DOHH2 (cell line): ENCODE results near the gene EIPR1.

Experiments
- H3F3A ChIP-seq: fragments of 200-600 bp; sonication (generic), shearing (Covaris generic); 2 replicates; pipeline ENCODE4 v1.6.0; 2016; ENCODE audit warnings: antibody characterized with exemption, mild to moderate bottlenecking; ENCODE audit not compliant: control insufficient read depth, insufficient read depth
- H3K27ac ChIP-seq: fragments of 200-600 bp; sonication (generic); 2 replicates; pipeline ENCODE4 v1.5.1; 2014; ENCODE audit warnings: low read depth, mild to moderate bottlenecking, low read length, moderate library complexity
- H3K27me3 ChIP-seq: fragments of 200-600 bp; sonication (generic); 2 replicates; pipeline ENCODE4 v1.6.1; 2014; ENCODE audit warnings: mild to moderate bottlenecking, low read length, mixed read lengths; ENCODE audit not compliant: control insufficient read depth
- H3K36me3 ChIP-seq: fragments of 200-600 bp; sonication (generic); 2 replicates; pipeline ENCODE4 v1.6.1; 2014; ENCODE audit warnings: mild to moderate bottlenecking, low read length, moderate library complexity, mixed read lengths; ENCODE audit not compliant: control insufficient read depth
- H3K4me1 ChIP-seq: fragments of 200-600 bp; sonication (generic); 2 replicates; pipeline ENCODE4 v1.6.1; 2014; ENCODE audit warnings: mild to moderate bottlenecking, low read length, mixed read lengths; ENCODE audit not compliant: control insufficient read depth
- H3K4me2 ChIP-seq: fragments of 200-600 bp; sonication (generic); 2 replicates; pipeline ENCODE4 v1.6.0; 2014; ENCODE audit warnings: mild to moderate bottlenecking, low read length, moderate library complexity
- H3K4me3 ChIP-seq: fragments of 200-600 bp; sonication (generic); 2 replicates; pipeline ENCODE4 v1.5.1; 2014; ENCODE audit warnings: mild to moderate bottlenecking, low read length, mixed read lengths
- H3K79me2 ChIP-seq: fragments of 200-600 bp; sonication (generic); 2 replicates; pipeline ENCODE4 v1.6.1; 2014; ENCODE audit warnings: mild to moderate bottlenecking, low read length, mixed read lengths; ENCODE audit not compliant: control insufficient read depth
- H3K9me2 ChIP-seq: fragments of 200-600 bp; sonication (generic); replicated peaks from 2 replicates; pipeline ENCODE4 v1.6.1; 2014; ENCODE audit warnings: mild to moderate bottlenecking, low read length, mixed read lengths; ENCODE audit not compliant: control insufficient read depth
- H3K9me3 ChIP-seq: fragments of 200-600 bp; sonication (generic); 2 replicates; pipeline ENCODE4 v1.6.1; 2014; ENCODE audit warnings: antibody characterized with exemption, low read length, mixed read lengths; ENCODE audit not compliant: control insufficient read depth, insufficient read depth
- H4K20me1 ChIP-seq: fragments of 200-600 bp; sonication (generic); 2 replicates; pipeline ENCODE4 v1.6.0; 2014; ENCODE audit warnings: low read depth, mild to moderate bottlenecking, antibody characterized with exemption, low read length, moderate library complexity; ENCODE audit not compliant: control insufficient read depth, insufficient read depth
- EZH2phosphoT487 ChIP-seq: fragments of 200-600 bp; sonication (generic); IDR thresholded peaks from 2 replicates; pipeline ENCODE4 v1.6.1; 2017; ENCODE audit warnings: borderline replicate concordance, mild to moderate bottlenecking, antibody characterized with exemption, low read length, moderate library complexity, mixed read lengths
- TF ChIP-seq, protein P1 (sequence below): fragments of 200-600 bp; sonication (generic); IDR thresholded peaks from one replicate; pipeline ENCODE4 v1.5.1; 2014; ENCODE audit warnings: antibody characterized with exemption, mild to moderate bottlenecking, low read depth, low read length; ENCODE audit not compliant: poor library complexity, severe bottlenecking

Gene EIPR1

DNA sequence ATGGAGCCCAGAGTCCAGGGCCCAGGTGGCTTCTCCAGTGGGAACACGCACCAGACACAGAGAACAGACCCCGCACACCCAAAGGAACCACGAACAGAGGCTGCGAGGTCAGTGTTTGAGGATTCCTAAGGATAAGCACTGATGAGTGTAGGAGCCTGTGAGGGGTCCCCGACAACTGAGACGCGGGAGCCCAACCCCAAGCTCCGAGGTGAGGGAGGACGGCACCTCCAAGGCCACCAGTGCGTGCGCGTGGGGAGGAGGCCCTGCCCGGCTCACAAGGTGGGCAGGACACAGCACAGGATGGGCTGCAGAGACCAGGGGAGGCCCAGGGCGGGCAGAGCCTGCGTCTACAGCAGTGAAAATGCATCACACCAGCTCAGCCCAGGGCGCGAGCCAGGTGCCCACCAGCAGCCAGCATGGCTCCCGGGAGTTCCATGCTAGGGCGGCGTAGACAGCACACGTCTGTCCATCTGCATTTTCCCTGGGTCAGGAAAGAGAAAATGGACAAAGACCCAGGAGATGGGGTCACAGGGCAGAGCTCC, 189.1 kb downstream of the EIPR1 start:
- H3K27ac ChIP-seq, result no peak overlapping the region

DNA sequence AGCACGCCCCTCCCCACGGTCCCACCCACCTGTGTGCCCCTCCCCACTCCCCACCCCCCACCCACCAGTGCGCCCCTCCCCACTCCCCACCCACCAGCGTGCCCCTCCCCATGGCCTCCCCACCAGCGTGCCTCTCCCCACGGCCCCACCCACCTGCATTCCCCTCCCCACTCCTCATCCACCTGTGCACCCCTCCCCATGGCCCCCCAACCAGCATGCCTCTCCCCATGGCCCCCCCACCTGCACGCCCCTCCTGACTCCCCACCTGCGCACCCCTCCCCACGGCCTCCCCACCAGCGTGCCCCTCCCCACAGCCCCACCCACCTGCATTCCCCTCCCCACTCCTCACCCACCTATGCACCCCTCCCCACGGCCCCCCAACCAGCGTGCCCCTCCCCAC, 190.2 kb downstream of the EIPR1 start:
- Histone ChIP-seq H3K27ac (no peak overlapping the region), H3K4me1 (no peaks in the 10 kb centered on the region), H4K20me1 (no peaks in the 10 kb centered on the region), H3K4me2 (no peak overlapping the region), H3K4me3 (no peak overlapping the region), H3K79me2 (no peaks in the 10 kb centered on the region), H3K9me3 (no peaks in the 10 kb centered on the region), H3K9me2 (no peaks in the 10 kb centered on the region), H3K27me3 (no peaks in the 10 kb centered on the region), H3K36me3 (no peaks in the 10 kb centered on the region; the same call in 1 of the 2 replicates), H3F3A (no peaks in the 10 kb centered on the region)
- no peak for TF ChIP-seq EZH2phosphoT487
- TF ChIP-seq, protein P1, sequence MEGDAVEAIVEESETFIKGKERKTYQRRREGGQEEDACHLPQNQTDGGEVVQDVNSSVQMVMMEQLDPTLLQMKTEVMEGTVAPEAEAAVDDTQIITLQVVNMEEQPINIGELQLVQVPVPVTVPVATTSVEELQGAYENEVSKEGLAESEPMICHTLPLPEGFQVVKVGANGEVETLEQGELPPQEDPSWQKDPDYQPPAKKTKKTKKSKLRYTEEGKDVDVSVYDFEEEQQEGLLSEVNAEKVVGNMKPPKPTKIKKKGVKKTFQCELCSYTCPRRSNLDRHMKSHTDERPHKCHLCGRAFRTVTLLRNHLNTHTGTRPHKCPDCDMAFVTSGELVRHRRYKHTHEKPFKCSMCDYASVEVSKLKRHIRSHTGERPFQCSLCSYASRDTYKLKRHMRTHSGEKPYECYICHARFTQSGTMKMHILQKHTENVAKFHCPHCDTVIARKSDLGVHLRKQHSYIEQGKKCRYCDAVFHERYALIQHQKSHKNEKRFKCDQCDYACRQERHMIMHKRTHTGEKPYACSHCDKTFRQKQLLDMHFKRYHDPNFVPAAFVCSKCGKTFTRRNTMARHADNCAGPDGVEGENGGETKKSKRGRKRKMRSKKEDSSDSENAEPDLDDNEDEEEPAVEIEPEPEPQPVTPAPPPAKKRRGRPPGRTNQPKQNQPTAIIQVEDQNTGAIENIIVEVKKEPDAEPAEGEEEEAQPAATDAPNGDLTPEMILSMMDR, result no peak

More for the DNA sequence above, 189.1 kb downstream of the EIPR1 start:
- no peaks in the 10 kb centered on the region for H3K79me2 ChIP-seq
- no peaks in the 10 kb centered on the region for H3K9me3 ChIP-seq
- H3K36me3 ChIP-seq, result peaks cover 9% of the 10 kb centered on the region
- no peaks in the 10 kb centered on the region for H3K4me1 ChIP-seq
- no peaks in the 10 kb centered on the region for H3F3A ChIP-seq
- no peaks in the 10 kb centered on the region for H3K9me2 ChIP-seq
- no peak for TF ChIP-seq EZH2phosphoT487
- TF ChIP-seq, protein P1, result no peak
- H4K20me1 ChIP-seq, result no peaks in the 10 kb centered on the region
- no peaks in the 10 kb centered on the region for H3K27me3 ChIP-seq
- H3K4me2 ChIP-seq, result no peak overlapping the region
- H3K4me3 ChIP-seq, result no peak overlapping the region

DNA sequence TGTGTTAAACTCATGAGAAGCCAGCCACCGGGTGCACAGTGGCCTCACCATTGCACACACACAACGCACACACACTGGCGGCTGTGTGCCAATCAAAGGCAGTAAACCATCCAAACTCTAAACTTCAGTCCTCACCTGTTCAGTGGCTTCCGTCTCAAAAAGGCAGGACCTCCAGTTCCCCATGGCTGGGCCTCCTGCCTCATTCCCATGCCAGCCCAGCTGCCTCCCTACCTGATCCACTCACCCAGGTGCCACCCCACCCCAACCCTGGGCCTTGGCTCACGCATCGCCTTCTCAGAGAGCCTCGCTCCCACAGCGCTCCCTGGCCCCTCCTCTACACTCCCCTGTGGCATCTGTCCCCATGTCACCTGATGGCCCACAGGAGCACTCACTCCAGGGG, 190.9 kb downstream of the EIPR1 start:
- H3K79me2 ChIP-seq, result no peaks in the 10 kb centered on the region
- H3K4me1 ChIP-seq, result no peaks in the 10 kb centered on the region
- H3K4me2 ChIP-seq, result no peak overlapping the region
- TF ChIP-seq, protein P1, result no peak
- TF ChIP-seq EZH2phosphoT487, result no peak
- no peaks in the 10 kb centered on the region for H4K20me1 ChIP-seq
- H3K27me3 ChIP-seq, result no peaks in the 10 kb centered on the region
- H3K9me3 ChIP-seq, result no peaks in the 10 kb centered on the region
- H3K36me3 ChIP-seq, result no peaks in the 10 kb centered on the region; the same call in 1 of the 2 replicates
- no peak overlapping the region for H3K27ac ChIP-seq
- no peaks in the 10 kb centered on the region for H3F3A ChIP-seq
- no peaks in the 10 kb centered on the region for H3K9me2 ChIP-seq
- H3K4me3 ChIP-seq, result no peak overlapping the region
